HG02852 (cell line): ENCODE data around the gene MCTP1.
"Not testable (repeated sequence)": the region's sequence is repeated elsewhere in the genome, so short reads cannot be mapped to it uniquely, and the experiment has no call there.

Experiments used
- ATAC-seq: cut with Tn5 transposase; IDR thresholded peaks from one replicate; pipeline ENCODE4 v1.9.1; 2021; ENCODE audit warnings: mild to moderate bottlenecking, moderate library complexity; ENCODE audit not compliant: unreplicated experiment

MCTP1 gene

GRCh38 chr5:95256446-95256845, 28.4 kb downstream of the MCTP1 start:
- ATAC-seq, result no peak

DNA sequence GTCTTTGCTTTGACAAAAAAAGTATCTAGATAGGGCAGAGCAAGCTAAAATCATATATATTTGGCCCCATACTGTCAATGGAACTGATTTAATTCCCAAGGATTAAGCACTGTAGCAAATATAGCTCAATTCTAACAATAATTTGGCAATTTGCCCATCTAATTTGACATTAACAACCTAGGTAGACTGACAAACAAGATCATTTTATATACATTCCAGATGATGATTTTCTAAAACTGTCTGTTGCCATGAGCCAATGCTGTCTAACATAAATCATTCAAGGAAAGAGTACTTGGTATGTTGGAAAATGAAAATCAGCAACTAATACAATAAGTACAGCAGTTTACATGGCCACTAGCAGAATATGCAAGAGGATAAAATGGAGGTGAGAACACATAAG, 32.1 kb downstream of the MCTP1 start:
- no peak for ATAC-seq

GRCh38 chr5:95251185-95251584, 33.7 kb downstream of the MCTP1 start:
- ATAC-seq, result no peak

- ATAC-seq, result no peak
Measured at GRCh38 chr5:95244479-95244878, 40.4 kb downstream of the MCTP1 start.

DNA sequence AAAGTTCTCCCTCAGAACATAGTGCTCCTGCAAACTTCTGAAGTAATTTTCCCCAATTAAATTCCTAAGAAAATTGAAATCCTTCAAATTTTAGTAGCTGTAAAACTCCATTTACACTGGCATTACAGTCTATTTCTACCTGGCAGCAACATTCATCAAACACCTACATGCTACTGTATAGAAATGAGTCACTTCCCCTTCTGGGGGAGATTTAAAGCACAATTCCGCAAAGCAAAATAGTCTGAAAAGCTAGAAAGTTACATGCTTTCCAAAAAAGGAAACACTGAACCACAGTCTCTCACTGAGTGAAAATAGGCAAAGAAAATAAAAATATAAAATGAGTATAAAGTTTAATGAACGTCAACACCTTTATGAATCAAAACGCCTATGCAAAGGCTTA, 43.3 kb downstream of the MCTP1 start:
- ATAC-seq, result peak; percentile 100

DNA sequence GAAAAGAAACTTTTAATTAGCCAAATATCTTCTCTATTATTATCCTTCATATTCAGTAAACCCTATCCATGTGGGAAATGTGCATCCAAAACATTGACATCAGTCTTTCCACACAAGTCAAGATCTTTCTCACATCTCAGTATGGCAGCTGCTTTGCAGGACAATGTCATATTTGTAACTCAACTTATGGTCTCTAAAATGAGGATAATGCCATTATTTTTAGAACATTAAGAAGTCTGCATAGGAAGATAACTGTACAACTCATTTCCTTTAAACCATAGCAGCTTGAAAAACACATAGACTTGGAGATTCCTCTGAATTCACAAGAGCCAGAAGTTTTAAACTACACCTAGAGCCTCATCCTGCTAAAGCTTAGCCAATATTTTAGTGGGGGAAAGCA, 43.7 kb downstream of the MCTP1 start:
- ATAC-seq, result no peak

DNA sequence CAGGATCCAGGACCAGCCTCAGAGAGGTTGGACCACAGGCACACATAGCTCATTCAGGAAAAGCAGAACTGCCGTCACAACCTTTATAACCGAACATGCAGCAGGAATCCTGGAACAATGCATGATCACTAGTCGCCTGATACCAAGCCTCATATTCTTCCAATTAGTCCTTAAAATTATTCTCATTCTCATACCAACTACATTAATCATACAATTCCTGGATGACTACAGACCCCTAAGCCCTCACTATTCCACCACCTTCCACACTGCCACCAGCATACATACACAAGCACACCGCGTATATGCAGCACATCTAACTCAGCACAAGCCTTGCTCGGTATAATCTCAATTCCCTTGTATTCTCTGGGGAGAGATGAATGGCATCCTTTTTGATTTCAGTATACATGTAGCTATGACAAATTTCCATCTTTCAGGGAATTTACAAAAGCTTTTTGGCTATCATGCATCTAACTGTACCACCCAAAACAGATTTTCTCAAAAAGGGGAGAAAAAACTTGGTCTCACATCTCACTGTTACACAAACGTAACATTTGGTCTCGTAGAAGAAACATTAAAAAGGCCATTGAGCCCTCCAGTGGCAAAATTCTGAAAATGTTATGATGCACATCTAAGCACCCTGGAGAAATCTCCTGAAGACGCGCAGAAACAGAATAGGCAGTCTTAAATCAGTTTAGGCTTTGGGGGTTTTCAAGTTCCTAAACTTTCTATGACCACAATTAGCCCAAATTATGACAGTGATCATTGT, 46.2 kb downstream of the MCTP1 start:
- no peak for ATAC-seq

- no peak for ATAC-seq
Measured at GRCh38 chr5:95237324-95237723, 47.6 kb downstream of the MCTP1 start.

- ATAC-seq, result no peak
Measured at GRCh38 chr5:95235439-95235982, 49.4 kb downstream of the MCTP1 start.

DNA sequence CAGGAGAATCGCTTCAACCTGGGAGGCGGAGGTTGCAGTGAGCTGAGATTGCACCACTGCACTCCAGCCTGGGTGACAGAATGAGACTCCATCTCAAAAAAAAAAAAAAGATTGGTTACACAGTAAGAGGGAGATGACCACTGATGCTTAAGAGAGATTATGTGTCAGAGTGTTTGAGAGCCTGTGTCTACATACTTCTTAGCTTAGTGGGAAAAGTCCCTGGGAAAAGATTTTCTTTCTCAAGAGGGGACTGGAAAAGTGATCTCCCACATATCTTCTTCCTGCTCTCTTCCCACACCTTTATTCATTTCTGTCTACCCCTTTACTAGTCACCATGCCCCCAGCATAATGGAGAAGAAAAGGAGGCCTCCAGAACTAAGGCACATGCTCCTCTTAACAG, 55.2 kb downstream of the MCTP1 start:
- no peak for ATAC-seq

DNA sequence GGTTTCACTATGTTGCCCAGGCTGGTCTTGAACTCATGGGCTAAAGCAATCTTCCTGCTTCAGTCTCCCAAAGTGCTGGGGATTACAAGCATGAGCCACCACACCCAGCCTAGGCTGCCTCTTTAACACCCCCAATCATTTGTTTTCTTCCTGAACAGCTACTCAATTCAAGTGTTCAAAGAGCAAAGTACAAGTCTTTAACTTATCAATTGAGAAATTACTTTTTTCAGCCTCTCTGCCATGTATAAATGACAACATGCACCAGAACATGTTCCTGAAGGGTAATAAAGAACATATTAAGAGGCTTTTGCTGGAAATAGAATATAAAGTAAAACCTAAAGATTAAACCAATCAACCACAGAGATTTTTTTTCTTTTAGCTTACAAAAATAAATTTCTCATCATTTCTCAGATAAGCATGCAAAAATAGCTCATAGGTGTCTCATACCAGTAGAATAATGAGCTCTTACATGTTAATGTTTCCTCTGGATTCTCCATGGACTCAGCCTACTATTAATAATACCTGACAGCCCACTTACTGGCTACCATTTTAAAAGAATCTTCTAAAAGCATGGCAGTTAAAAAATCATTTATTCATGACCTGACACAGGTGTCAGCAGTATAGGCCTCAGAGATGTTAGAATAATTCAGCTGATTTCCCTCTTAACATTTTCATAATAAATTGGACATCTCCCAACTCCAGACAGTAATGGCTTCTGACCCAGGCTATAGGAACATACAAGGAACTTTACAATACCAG, 60.0 kb downstream of the MCTP1 start:
- no peak for ATAC-seq

GRCh38 chr5:95223566-95224258, 61.2 kb downstream of the MCTP1 start:
- ATAC-seq, result no peak

DNA sequence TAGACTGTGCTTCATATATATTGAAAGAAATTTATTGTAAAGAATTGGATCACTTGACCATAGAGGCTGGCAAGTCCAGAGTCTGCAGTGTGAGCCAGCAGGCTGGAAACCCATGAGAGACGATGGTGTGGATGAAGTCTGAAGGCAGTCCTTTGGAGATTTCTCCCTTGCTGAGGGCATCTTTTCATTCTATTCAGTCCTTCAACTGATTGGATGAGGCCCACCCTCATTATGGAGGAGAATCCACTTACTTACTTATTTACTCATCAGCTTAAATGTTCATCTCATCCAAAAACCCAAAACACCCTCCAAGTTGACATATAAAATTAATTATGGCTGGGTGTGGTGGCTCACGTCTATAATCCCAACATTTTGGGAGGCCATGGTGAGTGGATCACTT, 62.1 kb downstream of the MCTP1 start:
- ATAC-seq, result no peak

DNA sequence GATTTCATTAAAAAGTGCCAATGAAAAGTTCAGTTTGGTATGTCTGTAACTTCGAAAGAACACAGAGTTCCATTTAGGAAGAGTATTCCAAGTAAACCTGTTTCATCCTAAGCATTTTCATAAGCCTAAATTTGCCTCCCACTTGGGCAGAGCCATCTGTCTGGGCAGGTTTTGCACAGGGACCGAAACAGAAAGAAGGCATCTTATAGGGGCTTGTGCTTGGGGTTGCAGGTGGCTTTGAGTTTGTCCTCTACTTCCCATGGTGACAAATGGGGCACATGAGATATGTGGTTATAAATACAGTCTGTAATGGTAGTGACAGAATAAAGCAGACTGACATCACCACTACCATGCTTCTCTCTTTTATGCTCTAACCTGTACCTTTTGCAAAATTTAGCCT, 63.7 kb downstream of the MCTP1 start:
- ATAC-seq, result no peak

- no peak for ATAC-seq
Measured at GRCh38 chr5:95220381-95220780, 64.5 kb downstream of the MCTP1 start.

DNA sequence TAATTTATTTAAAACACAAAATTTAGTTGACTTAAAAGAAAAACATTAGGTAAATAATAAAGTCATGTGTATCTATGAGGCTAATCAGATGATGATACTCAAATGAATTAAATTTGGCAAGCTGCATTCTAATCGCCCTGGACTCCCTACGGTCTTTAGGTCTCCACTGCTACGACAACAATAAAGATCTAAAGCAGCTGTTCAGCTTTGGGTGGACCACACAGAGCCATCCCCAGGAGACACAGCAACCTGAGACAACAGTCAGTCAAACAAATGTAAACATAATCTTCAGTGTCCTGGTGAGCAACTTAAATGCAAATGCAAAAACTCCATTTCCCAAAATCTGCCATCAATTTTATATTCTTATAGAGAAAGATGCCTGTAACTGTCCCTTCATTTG, 65.5 kb downstream of the MCTP1 start:
- no peak for ATAC-seq

GRCh38 chr5:95217881-95218280, 67.0 kb downstream of the MCTP1 start:
- ATAC-seq, result no peak

DNA sequence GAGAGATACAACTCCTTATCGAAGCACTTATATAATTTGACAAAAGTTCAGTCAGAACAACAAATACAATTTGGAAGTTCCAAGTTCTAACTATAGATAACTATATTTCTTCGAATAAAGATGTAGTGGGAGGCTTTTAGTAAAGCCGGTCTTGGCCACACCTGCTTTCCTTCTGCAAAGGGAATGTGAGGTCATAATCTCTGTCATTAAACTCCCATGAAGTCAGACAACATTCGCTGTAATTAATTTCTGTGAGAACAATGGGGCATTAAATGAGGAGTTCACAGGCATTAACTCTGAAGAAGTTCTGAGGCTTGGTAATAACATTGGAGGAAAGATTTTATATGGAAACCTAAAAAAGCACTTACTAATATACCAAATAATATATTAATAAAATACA, 67.5 kb downstream of the MCTP1 start:
- ATAC-seq, result no peak

DNA sequence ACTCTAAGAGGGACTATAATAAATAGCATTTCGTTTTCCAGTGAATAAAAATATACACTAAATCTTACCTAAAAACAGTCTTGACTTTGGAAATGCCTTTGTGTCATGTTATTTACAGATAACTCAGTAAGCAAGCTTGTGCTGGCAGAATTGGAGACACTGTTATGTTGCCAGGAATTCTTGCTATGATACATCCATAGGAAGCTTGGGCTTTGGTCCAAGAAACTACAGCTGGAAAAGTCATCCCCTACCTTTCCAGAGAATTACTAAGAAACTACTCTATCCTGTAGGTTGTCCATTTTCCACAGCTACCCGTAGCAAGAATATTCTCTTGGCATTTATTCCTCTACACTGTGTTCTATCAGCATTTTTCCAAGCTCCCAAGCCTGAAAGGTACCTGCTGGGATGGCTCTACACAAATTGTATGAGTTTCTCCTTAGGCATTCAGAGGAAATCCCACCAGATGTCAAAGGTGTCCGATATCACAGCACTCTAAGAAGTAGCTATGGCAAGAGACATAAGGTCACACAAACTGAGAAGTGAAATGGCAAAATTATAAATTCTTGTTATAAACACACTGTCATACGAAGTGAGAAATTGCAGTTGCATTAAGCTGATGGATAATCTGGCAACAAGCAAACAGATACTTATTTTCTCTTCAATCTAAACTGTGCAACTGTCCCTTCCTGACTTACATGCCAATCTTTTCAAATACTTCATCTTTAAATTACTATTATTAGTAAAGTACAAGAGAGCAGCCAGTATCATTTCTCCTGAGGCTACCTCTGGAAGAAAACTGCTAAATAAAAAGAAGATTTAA, 68.5 kb downstream of the MCTP1 start:
- no peak for ATAC-seq

DNA sequence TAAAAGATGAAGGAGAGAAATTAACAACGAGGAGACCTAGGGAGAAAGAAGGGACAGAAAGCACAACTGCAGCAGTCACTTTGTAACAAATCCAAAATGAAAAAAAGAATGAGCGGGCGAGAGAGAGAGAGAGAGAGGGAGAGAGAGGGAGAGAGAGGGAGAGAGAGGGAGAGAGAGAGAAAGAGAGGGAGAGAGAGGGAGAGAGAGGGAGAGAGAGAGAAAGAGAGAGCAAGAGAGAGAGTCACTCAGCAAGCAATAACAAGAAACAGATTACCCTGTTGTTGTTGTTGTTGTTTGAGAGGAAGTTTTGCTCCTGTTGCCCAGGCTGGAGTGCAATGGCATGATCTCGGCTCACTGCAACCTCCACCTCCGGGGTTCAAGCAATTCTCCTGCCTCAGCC, 77.1 kb downstream of the MCTP1 start:
- ATAC-seq, result not testable (repeated sequence)

DNA sequence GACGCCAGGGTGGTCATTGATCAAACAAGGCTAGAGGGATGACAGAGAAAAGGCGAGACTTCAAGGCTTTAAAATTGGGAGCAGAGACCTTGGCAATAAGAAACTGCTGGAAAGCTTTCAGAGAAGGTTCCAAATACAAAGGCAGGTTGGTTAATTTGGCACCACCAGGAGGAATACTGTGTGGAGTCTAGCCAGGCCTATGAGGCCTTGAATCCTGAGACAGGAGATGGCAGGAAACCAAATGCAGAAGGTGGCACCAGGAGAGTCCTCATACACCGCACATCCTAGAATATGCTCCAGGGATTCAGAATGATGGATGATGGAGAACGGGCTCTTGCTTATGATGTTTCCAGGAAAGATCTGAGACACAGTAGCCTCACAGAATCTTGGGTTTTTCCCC, 90.0 kb downstream of the MCTP1 start:
- ATAC-seq, result no peak
